ENCODE data around the gene CLEC2B.
"Not testable (repeated sequence)": the region's sequence is repeated elsewhere in the genome, so short reads cannot be mapped to it uniquely, and the experiment has no call there.

The CLEC2B gene

DNA sequence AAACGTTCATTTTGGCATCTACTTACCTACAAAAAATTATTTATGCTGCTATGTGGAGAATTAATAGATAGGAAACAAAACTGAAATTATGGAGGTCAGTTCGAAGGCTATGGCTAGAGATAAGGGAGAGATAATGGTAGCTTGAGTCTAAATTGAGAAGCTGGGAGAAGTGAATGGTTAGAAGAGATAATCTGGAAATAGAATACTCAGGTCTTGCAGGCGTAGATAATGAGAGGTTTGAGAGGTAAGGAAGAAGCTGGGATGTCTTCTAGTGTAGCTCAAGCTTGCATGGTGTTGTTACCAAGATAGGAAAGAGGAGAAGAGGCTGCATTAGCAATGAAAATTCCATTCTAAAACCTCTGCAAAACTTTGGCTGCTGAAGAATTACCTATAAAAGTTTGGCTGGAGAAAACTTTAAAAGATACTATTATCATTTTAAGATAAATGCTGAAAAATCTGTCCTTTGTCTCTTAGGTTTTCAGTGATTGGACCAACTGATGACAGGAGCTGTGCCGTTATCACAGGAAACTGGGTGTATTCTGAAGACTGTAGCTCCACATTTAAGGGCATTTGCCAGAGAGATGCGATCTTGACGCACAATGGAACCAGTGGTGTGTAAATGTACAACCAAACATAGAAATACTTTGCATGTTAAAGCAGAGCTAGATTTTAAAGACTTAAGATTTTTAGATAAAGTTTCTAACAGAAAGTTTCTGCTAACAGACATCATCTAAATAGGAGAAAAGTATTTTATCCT, 26.2 kb upstream of the CLEC2B start:
- Histone ChIP-seq H3K36me3 (ENCODE audit: insufficient read depth, low read depth, low read length) (no peaks in the 10 kb centered on the region), H3K27ac (ENCODE audit: low read length) (no peak overlapping the region), H3K4me3 (ENCODE audit: low read length) (no peak overlapping the region), H3K27me3 (ENCODE audit: insufficient read depth, low read length) (no peaks in the 10 kb centered on the region), H3K4me1 (ENCODE audit: insufficient read depth, low read length) (peaks cover 4% of the 10 kb centered on the region; the same call in 1 of the 2 replicates), H3K9ac (ENCODE audit: low read depth, low read length) (no peak overlapping the region), H3K9me3 (ENCODE audit: insufficient read depth, low read depth, low read length) (no peaks in the 10 kb centered on the region)

DNA sequence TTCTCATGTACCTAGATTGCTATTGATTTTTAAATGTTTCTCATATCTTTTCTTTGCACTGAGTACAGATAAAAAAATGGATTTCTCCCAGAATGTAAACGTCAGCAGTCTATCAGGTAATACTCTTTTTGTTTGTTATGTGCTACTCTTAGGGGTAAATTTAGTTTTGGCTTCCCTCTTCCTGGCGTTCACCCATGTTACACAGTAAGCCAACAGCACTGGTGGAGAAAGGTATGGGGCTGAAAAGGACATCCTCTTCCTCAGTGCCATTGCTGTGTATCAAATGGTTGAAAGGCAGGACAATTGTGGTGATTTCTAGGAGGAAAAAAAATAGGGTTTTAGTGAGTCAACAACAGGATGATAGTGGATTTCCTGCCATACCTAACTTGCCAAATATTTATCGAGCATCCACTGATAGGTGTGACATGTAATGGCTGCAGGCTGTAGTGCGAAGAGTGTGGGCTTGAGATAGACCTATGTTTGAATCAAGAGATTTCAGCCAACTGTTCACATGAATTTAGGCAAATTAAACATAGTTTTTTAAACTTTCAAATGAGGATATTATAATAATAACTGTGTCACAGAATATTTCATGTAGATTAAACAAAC, 19.6 kb upstream of the CLEC2B start:
- no peak overlapping the region for H3K27ac ChIP-seq (ENCODE audit: low read length)
- no peak overlapping the region for H3K9ac ChIP-seq (ENCODE audit: low read depth, low read length)
- no peaks in the 10 kb centered on the region for H3K36me3 ChIP-seq (ENCODE audit: insufficient read depth, low read depth, low read length)
- H3K4me1 ChIP-seq (ENCODE audit: insufficient read depth, low read length), result no peaks in the 10 kb centered on the region
- no peaks in the 10 kb centered on the region for H3K9me3 ChIP-seq (ENCODE audit: insufficient read depth, low read depth, low read length)
- no peak overlapping the region for H3K4me3 ChIP-seq (ENCODE audit: low read length)
- no peaks in the 10 kb centered on the region for H3K27me3 ChIP-seq (ENCODE audit: insufficient read depth, low read length)

- H3K27ac ChIP-seq (ENCODE audit: low read length), result no peak overlapping the region
- no peaks in the 10 kb centered on the region for H3K9me3 ChIP-seq (ENCODE audit: insufficient read depth, low read depth, low read length)
- peaks cover 6% of the 10 kb centered on the region for H3K4me1 ChIP-seq (ENCODE audit: insufficient read depth, low read length)
- no peaks in the 10 kb centered on the region for H3K36me3 ChIP-seq (ENCODE audit: insufficient read depth, low read depth, low read length)
- H3K27me3 ChIP-seq (ENCODE audit: insufficient read depth, low read length), result no peaks in the 10 kb centered on the region
- no peak overlapping the region for H3K9ac ChIP-seq (ENCODE audit: low read depth, low read length)
- H3K4me3 ChIP-seq (ENCODE audit: low read length), result no peak overlapping the region
Measured at GRCh38 chr12:9883175-9883574, 14.0 kb upstream of the CLEC2B start.

DNA sequence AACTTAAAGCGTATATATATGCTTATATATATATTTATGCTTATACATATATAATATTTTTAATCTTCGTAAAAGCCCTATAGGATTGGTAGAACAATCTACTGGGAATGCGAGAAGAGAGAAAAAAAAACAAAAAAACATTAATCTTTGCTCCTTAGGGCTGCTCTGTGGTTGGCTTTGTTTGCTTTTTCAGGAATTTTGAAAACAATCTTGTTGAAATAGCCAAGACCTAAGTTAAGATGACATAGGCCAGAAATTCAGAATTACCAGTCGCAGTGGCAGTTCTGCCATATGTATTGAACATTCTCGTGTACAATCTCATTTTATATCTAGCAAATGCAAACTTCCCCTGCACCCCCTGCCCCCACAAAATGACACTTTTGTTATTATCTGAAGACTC, 12.8 kb upstream of the CLEC2B start:
- Histone ChIP-seq H3K4me1 (ENCODE audit: insufficient read depth, low read length) (peaks cover 6% of the 10 kb centered on the region), H3K4me3 (ENCODE audit: low read length) (no peak overlapping the region), H3K27ac (ENCODE audit: low read length) (no peak overlapping the region)

GRCh38 chr12:9881246-9881645, 12.1 kb upstream of the CLEC2B start, which contains the start of gene KLRF2:
TSS of gene KLRF2 (plus strand) at chr12:9881489. CDS start at chr12:9881596, 107 bp downstream.
- Histone ChIP-seq H3K4me3 (ENCODE audit: low read length) (no peak within 1 kb of the TSS), H3K27me3 (ENCODE audit: insufficient read depth, low read length) (no peaks in the 10 kb centered on the region), H3K9me3 (ENCODE audit: insufficient read depth, low read depth, low read length) (no peaks in the 10 kb centered on the region), H3K9ac (ENCODE audit: low read depth, low read length) (no peak within 1 kb of the TSS), H3K36me3 (ENCODE audit: insufficient read depth, low read depth, low read length) (no peaks in the 10 kb centered on the region), H3K27ac (ENCODE audit: low read length) (no peak within 1 kb of the TSS), H3K4me1 (ENCODE audit: insufficient read depth, low read length) (peaks cover 6% of the 10 kb centered on the region)

More for the DNA sequence above, 12.8 kb upstream of the CLEC2B start:
- no peaks in the 10 kb centered on the region for H3K27me3 ChIP-seq (ENCODE audit: insufficient read depth, low read length)
- H3K9ac ChIP-seq (ENCODE audit: low read depth, low read length), result no peak overlapping the region
- H3K9me3 ChIP-seq (ENCODE audit: insufficient read depth, low read depth, low read length), result no peaks in the 10 kb centered on the region
- H3K36me3 ChIP-seq (ENCODE audit: insufficient read depth, low read depth, low read length), result no peaks in the 10 kb centered on the region

- no peaks in the 10 kb centered on the region for H3K27me3 ChIP-seq (ENCODE audit: insufficient read depth, low read length)
- H3K4me1 ChIP-seq (ENCODE audit: insufficient read depth, low read length), result peaks cover 6% of the 10 kb centered on the region
- no peak overlapping the region for H3K9ac ChIP-seq (ENCODE audit: low read depth, low read length)
- no peak overlapping the region for H3K4me3 ChIP-seq (ENCODE audit: low read length)
- H3K36me3 ChIP-seq (ENCODE audit: insufficient read depth, low read depth, low read length), result no peaks in the 10 kb centered on the region
- H3K9me3 ChIP-seq (ENCODE audit: insufficient read depth, low read depth, low read length), result no peaks in the 10 kb centered on the region
- no peak overlapping the region for H3K27ac ChIP-seq (ENCODE audit: low read length)
Measured at GRCh38 chr12:9880532-9881078, 11.5 kb upstream of the CLEC2B start.

DNA sequence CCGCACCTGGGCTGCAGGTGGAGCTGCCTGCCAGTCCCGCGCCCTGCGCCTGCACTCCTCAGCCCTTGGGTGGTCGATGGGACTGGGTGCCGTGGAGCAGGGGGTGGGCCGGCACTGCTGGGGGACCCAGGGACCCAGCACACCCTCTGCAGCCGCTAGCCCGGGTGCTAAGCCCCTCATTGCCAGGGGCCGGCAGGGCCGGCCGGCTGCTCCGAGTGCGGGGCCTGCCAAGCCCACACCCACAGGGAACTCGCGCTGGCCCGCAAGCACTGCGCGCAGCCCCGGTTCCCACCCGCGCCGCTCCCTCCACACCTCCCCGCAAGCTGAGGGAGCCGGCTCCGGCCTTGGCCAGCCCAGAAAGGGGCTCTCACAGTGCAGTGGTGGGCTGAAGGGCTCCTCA, 7.0 kb upstream of the CLEC2B start:
- H3K27me3 ChIP-seq (ENCODE audit: insufficient read depth, low read length); H3K9me3 ChIP-seq (ENCODE audit: insufficient read depth, low read depth, low read length); H3K9ac ChIP-seq (ENCODE audit: low read depth, low read length); H3K27ac ChIP-seq (ENCODE audit: low read length); H3K36me3 ChIP-seq (ENCODE audit: insufficient read depth, low read depth, low read length); H3K4me3 ChIP-seq (ENCODE audit: low read length); H3K4me1 ChIP-seq (ENCODE audit: insufficient read depth, low read length): not testable (repeated sequence)

- H3K27ac ChIP-seq (ENCODE audit: low read length), result no peak overlapping the region
- H3K36me3 ChIP-seq (ENCODE audit: insufficient read depth, low read depth, low read length), result no peaks in the 10 kb centered on the region
- H3K4me1 ChIP-seq (ENCODE audit: insufficient read depth, low read length), result peaks cover 10% of the 10 kb centered on the region; the same call in 1 of the 2 replicates
- no peak overlapping the region for H3K9ac ChIP-seq (ENCODE audit: low read depth, low read length)
- no peak overlapping the region for H3K4me3 ChIP-seq (ENCODE audit: low read length)
- H3K27me3 ChIP-seq (ENCODE audit: insufficient read depth, low read length), result no peaks in the 10 kb centered on the region
- no peaks in the 10 kb centered on the region for H3K9me3 ChIP-seq (ENCODE audit: insufficient read depth, low read depth, low read length)
Measured at GRCh38 chr12:9872742-9873141, 3.6 kb upstream of the CLEC2B start.

- Histone ChIP-seq H3K27ac (ENCODE audit: low read length) (no peak overlapping the region), H3K36me3 (ENCODE audit: insufficient read depth, low read depth, low read length) (no peaks in the 10 kb centered on the region), H3K27me3 (ENCODE audit: insufficient read depth, low read length) (no peaks in the 10 kb centered on the region), H3K9me3 (ENCODE audit: insufficient read depth, low read depth, low read length) (no peaks in the 10 kb centered on the region), H3K4me1 (ENCODE audit: insufficient read depth, low read length) (peaks cover 10% of the 10 kb centered on the region; the same call in 1 of the 2 replicates), H3K9ac (ENCODE audit: low read depth, low read length) (no peak overlapping the region), H3K4me3 (ENCODE audit: low read length) (no peak overlapping the region)
Measured at GRCh38 chr12:9872162-9872561, 3.0 kb upstream of the CLEC2B start.

DNA sequence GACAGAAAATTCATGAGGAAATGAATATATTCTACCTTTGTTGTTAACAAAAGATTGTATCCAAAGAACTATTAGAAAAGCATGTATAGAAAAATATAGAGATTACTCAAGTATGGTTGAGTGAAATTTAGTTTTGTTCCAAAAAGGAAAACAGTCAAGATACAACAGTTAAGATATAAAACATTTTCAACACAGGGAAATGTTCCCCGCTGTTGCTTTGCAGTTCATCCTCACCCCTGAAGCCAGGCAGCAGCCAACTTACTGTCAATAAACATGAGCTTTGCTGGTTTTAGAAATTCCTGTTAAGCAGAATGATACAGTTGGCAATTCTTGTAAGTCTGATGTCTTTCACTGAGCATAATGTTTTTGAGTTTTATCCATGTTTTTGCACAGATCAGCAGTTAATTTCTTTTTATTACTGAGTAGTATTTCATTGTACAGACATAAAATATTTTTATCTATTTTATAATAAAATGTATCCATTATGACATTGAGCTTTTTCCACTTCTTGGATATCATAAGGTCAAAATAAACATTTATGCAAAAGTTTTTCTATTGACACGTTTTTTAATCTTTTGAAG, 1.2 kb upstream of the CLEC2B start:
- H3K9ac ChIP-seq (ENCODE audit: low read depth, low read length), result no peak overlapping the region
- no peak overlapping the region for H3K4me3 ChIP-seq (ENCODE audit: low read length)
- no peaks in the 10 kb centered on the region for H3K9me3 ChIP-seq (ENCODE audit: insufficient read depth, low read depth, low read length)
- no peak overlapping the region for H3K27ac ChIP-seq (ENCODE audit: low read length)
- peaks cover 10% of the 10 kb centered on the region; the same call in 1 of the 2 replicates for H3K4me1 ChIP-seq (ENCODE audit: insufficient read depth, low read length)
- H3K27me3 ChIP-seq (ENCODE audit: insufficient read depth, low read length), result no peaks in the 10 kb centered on the region
- no peaks in the 10 kb centered on the region for H3K36me3 ChIP-seq (ENCODE audit: insufficient read depth, low read depth, low read length)

DNA sequence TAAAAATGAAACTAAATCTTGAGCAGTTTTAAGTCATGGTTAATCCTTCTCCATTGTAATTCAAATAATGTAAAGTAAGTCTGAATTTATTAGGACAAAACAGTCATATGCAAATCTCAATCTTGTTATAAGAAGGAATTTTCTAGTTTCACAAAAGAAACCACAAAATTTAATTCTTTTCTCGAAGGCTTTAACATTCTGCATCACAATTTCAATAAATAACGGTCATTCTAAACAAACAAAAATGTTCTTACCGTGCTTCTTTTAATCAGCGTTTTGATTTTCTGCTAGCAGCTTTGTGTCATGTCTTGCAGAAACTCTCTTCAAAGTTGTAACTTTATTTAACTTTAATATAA, 225 bp downstream of the CLEC2B start:
- Histone ChIP-seq H3K27ac (ENCODE audit: low read length) (no peak overlapping the region), H3K27me3 (ENCODE audit: insufficient read depth, low read length) (no peaks in the 10 kb centered on the region), H3K36me3 (ENCODE audit: insufficient read depth, low read depth, low read length) (no peaks in the 10 kb centered on the region), H3K4me1 (ENCODE audit: insufficient read depth, low read length) (peaks cover 10% of the 10 kb centered on the region; the same call in 1 of the 2 replicates), H3K9me3 (ENCODE audit: insufficient read depth, low read depth, low read length) (no peaks in the 10 kb centered on the region), H3K9ac (ENCODE audit: low read depth, low read length) (no peak overlapping the region), H3K4me3 (ENCODE audit: low read length) (no peak overlapping the region)
